K562 (cell line): ENCODE data around the gene LMCD1. TPM values are rescaled to one million over a fixed set of nuclear protein-coding genes. Genes with fewer than 3 reads are reported as not detected.

Experiments
- ATAC-seq: fragments of 200-7000 bp; cut with Tn5 transposase; 3 replicates; pipeline ENCODE4 v1.9.1; 2020; ENCODE audit warnings: moderate library complexity
- BruUV-seq: library from RNA; stranded (reverse); fragments of 400-500 nt; replicated peaks from 2 replicates; lab custom pipeline; 2021; lab: Mats Ljungman, UMichigan
- CTCF ChIA-PET: fragments of 300-600 bp; formaldehyde crosslinking; extraction: SDS; loops from one replicate; lab custom pipeline; 2021; ENCODE audit warnings: low intra/inter-chr PET ratio; lab: Yijun Ruan, JAX
- POLR2A ChIA-PET: fragments of 300-600, 350-650 bp; sonication (Branson Sonifier 250); formaldehyde crosslinking; extraction: SDS; loops from one replicate; lab custom pipeline; 2021; ENCODE audit warnings: antibody characterized with exemption, inconsistent platforms; lab: Yijun Ruan, JAX
- DNase-seq, 4 experiments: peaks; one replicate each; pipeline versions ENCODE4 v3.0.0 to v3.0.0-alpha.2; 2011 to 2018; ENCODE audit warnings: low spot score in 3 of 4, mixed read lengths in 3 of 4; ENCODE audit errors: extremely low read depth in 1 of 4
- FAIRE-seq: peaks from 2 replicates; lab custom pipeline; 2011; peaks lifted over from hg19 to GRCh38; lab: Jason Lieb, UNC
- H2AFZ ChIP-seq: 2 replicates; pipeline ENCODE4 v1.6.0; 2011; ENCODE audit warnings: low read depth, low read length, control low read depth, inconsistent platforms
- H3K27ac ChIP-seq: fragments of 200-600 bp; 3 replicates; pipeline ENCODE4 v1.8.0; 2011; ENCODE audit warnings: low read depth, mild to moderate bottlenecking, control low read depth, inconsistent platforms, low read length, moderate library complexity, mixed read lengths; ENCODE audit errors: extremely low read depth
- H3K27me3 ChIP-seq, 2 experiments: fragments of 300-600 bp in 1 of 2; 2 replicates in 1 of 2; 3 replicates in 1 of 2; pipeline versions ENCODE4 v1.6.0 to v1.8.0; 2011; ENCODE audit warnings: inconsistent platforms in 2 of 2, low read length in 2 of 2, mild to moderate bottlenecking in 1 of 2, mixed read lengths in 1 of 2, moderate library complexity in 1 of 2; ENCODE audit not compliant: control insufficient read depth in 2 of 2, insufficient read depth in 2 of 2
- H3K36me3 ChIP-seq: fragments of 300-600 bp; 3 replicates; pipeline ENCODE4 v1.8.0; 2011; ENCODE audit warnings: mild to moderate bottlenecking, low read length, inconsistent platforms; ENCODE audit not compliant: control insufficient read depth, insufficient read depth
- H3K4me1 ChIP-seq, 2 experiments: fragments of 200-600 bp in 1 of 2; replicated peaks in 1 of 2; 2 replicates in 1 of 2; 3 replicates in 1 of 2; pipeline versions ENCODE4 v1.5.1 to v1.8.0; 2011; ENCODE audit warnings: inconsistent platforms in 2 of 2, low read length in 2 of 2, mild to moderate bottlenecking in 1 of 2, mixed read lengths in 1 of 2, moderate library complexity in 1 of 2; ENCODE audit not compliant: control insufficient read depth in 2 of 2, insufficient read depth in 2 of 2
- H3K4me2 ChIP-seq: 2 replicates; pipeline ENCODE4 v1.6.1; 2011; ENCODE audit warnings: low read length, control low read depth, inconsistent platforms, mixed read lengths; ENCODE audit not compliant: insufficient read depth
- H3K4me3 ChIP-seq: fragments of 200-600 bp; sonication (generic), shearing (Covaris generic); 2 replicates; pipeline ENCODE4 v1.5.1; 2016; ENCODE audit warnings: control low read depth, inconsistent platforms
- H3K79me2 ChIP-seq: fragments of 200-600 bp; 3 replicates; pipeline ENCODE4 v1.8.0; 2011; ENCODE audit warnings: low read length, inconsistent platforms; ENCODE audit not compliant: control insufficient read depth, insufficient read depth
- H3K9ac ChIP-seq, 2 experiments: 2 replicates each; pipeline versions ENCODE4 v1.6.0 to v1.6.1; 2011; ENCODE audit warnings: low read depth in 2 of 2, low read length in 2 of 2, control low read depth in 1 of 2, inconsistent platforms in 1 of 2, mild to moderate bottlenecking in 1 of 2, mixed read lengths in 1 of 2; ENCODE audit not compliant: insufficient read depth in 1 of 2
- H3K9me1 ChIP-seq: one replicate; pipeline ENCODE4 v1.6.0; 2011; ENCODE audit warnings: inconsistent platforms, mild to moderate bottlenecking, low read length, moderate library complexity; ENCODE audit not compliant: control insufficient read depth, insufficient read depth
- H3K9me3 ChIP-seq: replicated peaks from 2 replicates; pipeline ENCODE4 v1.5.1; 2011; ENCODE audit warnings: low read depth, low read length, inconsistent platforms; ENCODE audit not compliant: control insufficient read depth, insufficient read depth
- H4K20me1 ChIP-seq: replicated peaks from 2 replicates; pipeline ENCODE4 v1.6.1; 2011; ENCODE audit warnings: low read length, inconsistent platforms, mixed read lengths; ENCODE audit not compliant: control insufficient read depth, insufficient read depth
- BDP1 ChIP-seq: IDR thresholded peaks from 3 replicates; pipeline ENCODE4 v1.6.1; 2011; ENCODE audit not compliant: insufficient read length, insufficient read depth
- CBX5 ChIP-seq: IDR thresholded peaks from 2 replicates; pipeline ENCODE4 v1.6.1; 2014; ENCODE audit warnings: low read depth, borderline replicate concordance
- FOXP1 ChIP-seq: sonication (generic); formaldehyde crosslinking; IDR thresholded peaks from 2 replicates; pipeline ENCODE4 v1.8.0; 2022; ENCODE audit warnings: mild to moderate bottlenecking, missing genetic modification reagents
- KDM1A ChIP-seq, 2 experiments: fragments of 450-650 bp; IDR thresholded peaks; 2 replicates each; pipeline ENCODE4 v1.6.1; 2016; ENCODE audit warnings: mild to moderate bottlenecking in 2 of 2
- RFX7 ChIP-seq: fragments of 250-450 bp; sonication (Bioruptor Pico); IDR thresholded peaks from 2 replicates; pipeline ENCODE4 v1.5.1; 2021; ENCODE audit warnings: mild to moderate bottlenecking
- TAF7 ChIP-seq: fragments of 450-650 bp; IDR thresholded peaks from 2 replicates; pipeline ENCODE4 v1.6.1; 2016; ENCODE audit warnings: missing genetic modification characterization, missing compliant biosample characterization
- TBP ChIP-seq: optimal IDR thresholded peaks from 2 replicates; pipeline ENCODE3; 2011; ENCODE audit warnings: low read depth, low read length, improper control_type of control experiment
- TSHZ1 ChIP-seq: fragments of 250-450 bp; sonication (Bioruptor Pico); IDR thresholded peaks from 2 replicates; pipeline ENCODE4 v1.4.0; 2020; ENCODE audit warnings: mild to moderate bottlenecking, moderate library complexity
- ZNF140 ChIP-seq: fragments of 250-450 bp; sonication (Bioruptor Pico); IDR thresholded peaks from 2 replicates; pipeline ENCODE4 v1.8.0; 2021; ENCODE audit warnings: moderate library complexity, mild to moderate bottlenecking, inconsistent platforms
- ZNF263 ChIP-seq: sonication (generic); formaldehyde crosslinking; IDR thresholded peaks from 2 replicates; pipeline ENCODE4 v1.8.0; 2022; ENCODE audit warnings: mild to moderate bottlenecking, missing genetic modification reagents, borderline replicate concordance
- ZNF395 ChIP-seq: fragments of 200-800 bp; sonication (Bioruptor generic); IDR thresholded peaks from 2 replicates; pipeline ENCODE4 v1.6.1; 2017; ENCODE audit warnings: missing genetic modification characterization, missing compliant biosample characterization
- ZNF696 ChIP-seq: fragments of 250-450 bp; sonication (Bioruptor Pico); conservative IDR thresholded peaks from 2 replicates; pipeline ENCODE4 v1.4.0; 2020; ENCODE audit warnings: mild to moderate bottlenecking, moderate library complexity
- ZNF830 ChIP-seq: fragments of 250-450 bp; sonication (Bioruptor Pico); IDR thresholded peaks from 2 replicates; pipeline ENCODE4 v1.5.0; 2021; ENCODE audit warnings: mild to moderate bottlenecking
- ZSCAN29 ChIP-seq: fragments of 450-650 bp; IDR thresholded peaks from 2 replicates; pipeline ENCODE4 v1.6.1; 2017
- WGBS: fragments of 100-300 bp; shearing (Covaris generic); methylation state at CpG from one replicate; pipeline ENCODE4 v1.1.6; 2016; ENCODE audit warnings: low coverage, mixed read lengths; ENCODE audit not compliant: insufficient coverage; ENCODE audit errors: missing lambda C conversion rate; 5-methylcytosine and 5-hydroxymethylcytosine counted together
- in situ Hi-C: fragments of 300-500 bp; cut with MboI; formaldehyde crosslinking; loops from 4 replicates; pipeline ENCODE4 v1.15.0; 2018; ENCODE audit warnings: inconsistent platforms, mixed read lengths
- intact Hi-C: fragments of 100-400 bp; cut with micrococcal nuclease; formaldehyde crosslinking; loops from 2 replicates; pipeline ENCODE4 v1.14.2; 2022
- polyA plus RNA-seq, 8 experiments: library from polyadenylated mRNA; depleted of rRNA in 4 of 8; stranded (reverse) in 5 of 8; unstranded in 3 of 8; fragments of >200 nt; fragmentation: Nextera tagmentation in 2 of 8; fragmentation: Illumina TruSeq in 1 of 8; extraction: Ambion mirVana in 2 of 8; extraction: Trizol in 1 of 8; gene quantifications; 2 replicates each; pipeline versions ENCODE4 v1.2.1 to v1.2.3, GENCODE V29; 2011 to 2014; ENCODE audit warnings: inconsistent platforms in 1 of 8, missing spikeins in 1 of 8
- total RNA-seq, 7 experiments: library from RNA; depleted of rRNA in 6 of 7; stranded (reverse); fragments of >200 nt in 6 of 7; fragmentation: Illumina TruSeq in 2 of 7; extraction: Trizol in 2 of 7; gene quantifications; 2 replicates each; pipeline versions ENCODE4 v1.2.1 to v1.2.3, GENCODE V29; 2011 to 2021; ENCODE audit warnings: low replicate concordance in 1 of 7

LMCD1 gene
- total and polyA plus RNA-seq, 9 of the 15 experiments (the other 6 are each of a cell fraction or from before 2014, with no cell fraction given), result 0.60 TPM; not detected in 8

- no peak overlapping the region for H3K27ac ChIP-seq
- CTCF ChIA-PET, result no interaction called here
- TF ChIP-seq BDP1 (no peak), TBP (no peak)
- TF ChIP-seq, all 486 proteins: peak for 0
- ATAC-seq (no peak), FAIRE-seq (no peak), DNase-seq (no peak)
- Histone ChIP-seq H4K20me1 (no peaks in the 10 kb centered on the region), H3K9me3 (no peaks in the 10 kb centered on the region), H3K9ac (no peak overlapping the region), H3K4me1 (no peaks in the 10 kb centered on the region), H2AFZ (no peak overlapping the region), H3K4me3 (no peak overlapping the region), H3K79me2 (no peaks in the 10 kb centered on the region), H3K27me3 (no peaks in the 10 kb centered on the region), H3K36me3 (no peaks in the 10 kb centered on the region), H3K4me2 (no peak overlapping the region), H3K9me1 (no peaks in the 10 kb centered on the region)
- BruUV-seq, result no TSS peak
- POLR2A ChIA-PET, result no interaction called here
- WGBS, result 0% methylated on average over 2 of the region's 2 CpGs
- intact Hi-C loops, result no loop called here
- in situ Hi-C loops, result no loop called here
Observed at GRCh38 chr3:8516783-8517182, 15.2 kb downstream of the LMCD1 start.

- FAIRE-seq, result no peak
- TF ChIP-seq ZNF263 (CRISPR knock-in tag) (no peak), KDM1A (IDR thresholded peaks at IDR 0.05) (no peak), TSHZ1 (no peak), CBX5 (no peak), ZNF830 (CRISPR knock-in tag) (no peak), ZNF140 (no peak), ZNF395 (CRISPR knock-in tag) (no peak), TBP (no peak), TAF7 (tag) (no peak), RFX7 (CRISPR knock-in tag) (no peak), FOXP1 (CRISPR knock-in tag) (no peak), ZNF696 (CRISPR knock-in tag) (no peak), ZSCAN29 (no peak)
Observed at GRCh38 chr3:8517487-8517886, 15.9 kb downstream of the LMCD1 start.

More at GRCh38 chr3:8517487-8517886, 15.9 kb downstream of the LMCD1 start:
- Histone ChIP-seq H3K27me3 (no peaks in the 10 kb centered on the region), H3K9ac (no peak overlapping the region), H3K79me2 (no peaks in the 10 kb centered on the region), H2AFZ (no peak overlapping the region), H3K4me1 (no peaks in the 10 kb centered on the region), H3K27ac (no peak overlapping the region), H3K4me3 (no peak overlapping the region), H3K36me3 (no peaks in the 10 kb centered on the region), H3K9me3 (no peaks in the 10 kb centered on the region), H3K9me1 (no peaks in the 10 kb centered on the region), H4K20me1 (no peaks in the 10 kb centered on the region), H3K4me2 (no peak overlapping the region)
- DNase-seq, result no peak
- WGBS, result 2% methylated on average over 2 of the region's 2 CpGs
- POLR2A ChIA-PET, result no interaction called here
- CTCF ChIA-PET, result no interaction called here
- no TSS peak for BruUV-seq
- intact Hi-C loops, result no loop called here
- in situ Hi-C loops, result no loop called here
- ATAC-seq, result no peak
